Activated CD4-positive, alpha-beta T cell treated with anti-CD3 and anti-CD28 coated beads for 4 hours (primary cell): Measurements from ENCODE around the gene UVRAG.
A peak's percentile ranks its signal among the peaks of the same experiment; 100 is the strongest.
"Not testable (repeated sequence)": the region's sequence is repeated elsewhere in the genome, so short reads cannot be mapped to it uniquely, and the experiment has no call there.

ENCODE experiments used
- DNase-seq, 2 donors: peaks; one replicate each; pipeline ENCODE4 v3.0.0-alpha.2; 2020

The UVRAG gene

GRCh38 chr11:75850787-75851186 lies 35.8 kb downstream of the UVRAG start:
- no peak for DNase-seq

GRCh38 chr11:75851203-75851602 lies 36.2 kb downstream of the UVRAG start:
- DNase-seq, result no peak

DNA sequence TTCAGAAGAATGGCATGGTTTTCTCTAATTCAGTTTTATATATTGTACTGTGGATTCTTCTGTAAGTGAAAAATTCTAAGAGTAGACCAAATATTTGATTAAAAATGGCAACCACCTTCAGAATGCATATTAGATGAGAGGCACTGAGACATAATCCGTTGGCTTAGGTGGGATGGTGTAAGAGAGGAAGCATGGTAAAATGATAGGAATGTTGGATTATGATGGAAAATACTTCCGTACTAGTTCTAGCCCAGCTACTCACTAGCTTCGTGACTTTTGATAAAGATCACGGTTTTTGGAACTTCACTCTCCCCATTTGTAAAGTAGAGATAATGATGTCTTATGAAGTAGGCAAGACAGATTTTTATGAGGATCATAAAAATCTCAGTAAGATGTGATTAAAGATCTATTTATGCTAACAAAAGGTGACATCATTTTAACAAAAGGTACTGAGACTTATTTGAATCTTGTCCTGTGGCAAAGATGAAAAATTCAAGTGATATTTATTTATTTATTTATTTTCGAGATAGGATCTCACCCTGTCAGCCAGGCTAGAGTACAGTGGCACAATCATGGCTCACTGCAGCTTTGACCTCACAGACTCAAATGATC lies 37.5 kb downstream of the UVRAG start:
- no peak for DNase-seq

DNA sequence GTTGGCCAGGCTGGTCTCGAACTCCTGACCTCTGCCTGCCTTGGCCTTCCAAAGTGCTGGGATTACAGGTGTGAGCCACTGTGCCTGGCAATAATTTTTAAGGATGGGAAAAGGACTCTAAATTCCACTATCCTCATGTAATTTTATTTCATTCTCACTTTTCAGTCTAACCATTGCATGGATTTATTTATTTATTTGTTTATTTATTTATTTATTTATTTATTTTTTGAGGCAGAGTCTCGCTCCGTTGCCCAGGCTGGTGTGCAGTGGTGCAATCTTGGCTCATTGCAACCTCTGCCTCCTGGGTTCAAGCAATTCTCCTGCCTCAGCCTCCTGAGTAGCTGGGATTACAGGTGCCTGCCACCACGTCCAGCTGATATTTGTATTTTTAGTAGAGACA lies 38.6 kb downstream of the UVRAG start:
- DNase-seq, result not testable (repeated sequence)

GRCh38 chr11:75853971-75854370 lies 39.0 kb downstream of the UVRAG start:
- DNase-seq, result no peak

GRCh38 chr11:75855206-75855605 lies 40.2 kb downstream of the UVRAG start:
- no peak for DNase-seq

- DNase-seq, result no peak
These were observed 41.9 kb downstream of the UVRAG start for GRCh38 chr11:75856912-75857311.

- no peak for DNase-seq
These were observed 43.0 kb downstream of the UVRAG start for GRCh38 chr11:75858042-75858441.

DNA sequence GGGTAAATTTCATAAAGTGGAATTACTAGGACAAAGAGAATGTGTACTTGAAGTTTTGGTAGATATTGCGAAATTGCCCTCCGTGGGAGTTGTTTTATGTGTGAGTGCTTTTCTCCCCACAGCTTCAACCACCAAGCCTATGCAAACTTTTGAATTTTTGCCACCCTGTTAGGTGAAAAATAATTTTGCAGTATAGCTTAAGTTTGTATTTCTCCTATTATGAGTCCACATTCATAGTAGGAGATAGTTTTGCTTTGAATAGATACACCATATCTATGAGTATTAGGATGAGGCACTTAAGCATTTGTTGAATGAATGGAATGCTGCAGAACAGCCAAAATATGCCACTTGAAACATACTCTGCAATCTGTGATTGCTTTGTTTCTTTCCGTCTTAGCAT lies 43.6 kb downstream of the UVRAG start:
- no peak for DNase-seq

DNA sequence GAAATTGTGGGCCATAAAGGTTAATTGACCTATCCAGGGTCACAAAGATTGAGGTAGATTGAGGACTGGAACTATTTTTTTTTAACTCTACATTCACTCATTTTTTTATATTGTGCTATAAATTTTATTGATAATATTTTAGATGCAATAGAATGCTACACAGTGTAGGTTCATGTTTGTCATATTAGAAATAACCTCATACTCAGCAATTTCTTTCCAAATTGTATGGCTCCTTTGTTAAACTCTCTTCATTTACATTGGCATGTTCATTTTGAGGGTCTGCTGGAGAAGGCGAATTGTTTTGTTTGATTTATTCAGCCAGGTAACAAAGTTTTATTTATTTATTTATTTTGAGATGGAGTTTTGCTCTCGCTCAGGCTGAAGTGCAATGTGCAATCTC lies 44.6 kb downstream of the UVRAG start:
- no peak for DNase-seq

DNA sequence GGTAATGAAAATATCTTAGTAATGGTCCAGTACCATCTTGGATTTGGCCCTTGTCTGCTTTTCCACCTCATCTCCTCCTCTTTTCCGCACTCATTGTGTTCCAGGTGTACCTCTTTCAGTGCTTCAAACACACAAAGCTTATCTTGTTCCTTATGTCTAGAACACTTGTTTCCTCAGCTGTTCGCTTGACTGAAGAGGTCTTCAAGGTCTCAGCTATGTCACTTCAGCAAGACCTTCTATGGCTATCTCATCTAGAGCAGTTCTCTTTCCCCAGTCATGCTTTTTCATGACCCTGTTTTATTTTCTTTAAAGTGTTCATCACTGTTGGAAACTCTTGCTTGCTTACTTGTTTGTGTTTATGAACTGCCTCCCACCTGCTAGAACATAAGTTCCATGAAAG lies 47.4 kb downstream of the UVRAG start:
- no peak for DNase-seq

DNA sequence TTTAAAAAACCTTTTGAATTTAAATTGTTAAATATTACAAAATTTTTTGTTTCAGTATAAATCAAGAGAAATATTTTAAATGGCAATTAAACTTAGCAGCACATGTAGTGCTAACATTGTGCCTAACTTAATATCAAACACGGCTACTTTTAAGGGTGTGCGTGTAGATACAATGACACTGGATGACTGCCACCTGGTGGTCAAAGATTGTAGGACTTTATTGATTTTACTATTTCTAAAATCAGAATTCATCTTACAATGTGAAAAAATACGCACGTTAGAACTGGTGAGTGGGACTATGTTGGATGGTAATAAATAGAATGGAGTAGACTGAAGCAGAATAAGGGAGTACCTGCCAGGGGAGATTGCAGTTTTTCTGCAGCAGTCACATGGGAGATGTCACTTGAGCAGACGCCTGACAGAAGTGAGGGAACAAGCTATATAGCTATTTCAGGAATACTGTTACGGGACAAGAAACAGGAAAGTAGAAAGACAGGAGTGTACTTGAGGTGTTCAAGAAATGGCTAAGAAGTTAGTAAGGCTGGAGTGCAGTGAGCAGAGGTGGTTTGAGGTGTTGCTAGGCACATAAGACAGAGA lies 52.9 kb downstream of the UVRAG start:
- peak; percentile 47 to 63 for DNase-seq

- no peak for DNase-seq
These were observed 54.0 kb downstream of the UVRAG start for GRCh38 chr11:75868990-75869389.

DNA sequence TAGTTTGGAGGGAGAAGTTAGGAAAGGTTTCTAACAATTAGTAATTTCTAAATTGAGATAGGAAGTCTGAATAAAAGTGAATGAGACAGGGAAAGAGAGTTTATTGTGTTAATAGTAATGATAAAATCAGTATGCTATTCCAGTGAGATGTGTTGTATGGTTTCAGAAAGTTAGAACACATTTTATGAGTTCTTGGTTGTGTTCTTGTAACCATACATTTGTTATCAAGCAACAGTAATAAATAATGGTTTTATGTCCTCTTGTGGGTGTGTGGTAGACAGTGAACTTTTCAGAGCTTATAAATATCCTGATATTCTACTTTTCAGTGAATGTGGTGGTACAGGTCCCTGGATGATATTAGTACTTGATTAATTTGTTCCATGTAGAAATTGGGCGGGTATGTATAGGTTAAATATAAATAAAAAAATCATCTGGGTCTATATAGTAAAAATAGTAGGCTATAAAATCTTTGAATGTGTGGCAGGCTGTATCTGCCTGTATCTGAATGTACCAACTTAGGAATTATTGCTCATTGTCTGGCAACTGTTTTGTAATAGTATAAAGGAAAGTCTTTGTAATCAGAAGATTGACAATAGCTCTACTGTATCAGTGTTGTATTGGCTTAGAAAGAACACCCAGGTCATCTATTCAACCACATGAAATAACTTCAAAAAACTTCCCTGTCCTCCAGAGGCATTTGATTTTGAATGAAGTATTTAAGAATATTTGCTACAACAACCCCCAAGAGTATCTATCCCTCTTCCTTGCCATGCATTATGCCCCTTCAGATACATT lies 54.8 kb downstream of the UVRAG start:
- DNase-seq, result no peak

GRCh38 chr11:75872887-75873416 lies 57.9 kb downstream of the UVRAG start:
- no peak for DNase-seq

DNA sequence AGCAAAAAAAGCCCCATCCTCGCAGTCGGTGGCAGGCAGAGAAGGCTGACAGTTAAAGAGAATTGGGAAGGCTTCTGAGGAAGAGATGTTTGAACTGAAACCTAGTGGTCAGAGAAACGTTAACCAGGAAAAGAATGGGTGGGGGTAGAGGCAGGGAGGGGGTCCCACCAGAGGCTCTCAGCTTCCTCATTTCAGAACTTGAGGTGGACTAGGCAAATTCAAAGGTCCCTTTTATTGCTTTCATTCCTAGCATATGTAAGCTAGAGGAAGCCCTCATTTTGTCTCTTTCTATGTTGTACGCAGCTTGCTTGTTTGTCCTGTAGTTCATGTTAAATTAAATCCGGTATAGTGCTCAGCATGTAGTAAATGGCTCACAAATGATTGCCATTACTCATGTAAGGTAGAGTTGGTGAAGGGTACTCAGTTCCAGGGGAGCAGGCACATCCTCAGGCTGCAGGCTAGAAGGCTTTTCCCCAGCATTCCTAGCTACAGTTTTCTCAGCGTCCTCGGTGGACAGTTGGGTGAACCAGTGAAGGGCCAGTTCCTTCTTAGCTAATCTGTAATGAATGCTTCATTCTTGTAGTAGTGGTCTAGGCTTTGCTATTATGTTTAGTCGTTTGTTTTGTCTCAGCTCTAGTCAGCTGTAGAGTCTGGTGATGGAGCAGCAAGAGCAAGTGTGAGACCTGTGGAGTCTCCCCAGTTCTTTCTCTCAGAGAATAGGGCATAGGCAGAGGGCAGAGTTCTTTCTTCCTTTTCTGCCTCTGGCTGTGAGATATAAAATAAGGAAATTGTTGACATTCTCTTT lies 58.6 kb downstream of the UVRAG start:
- DNase-seq, result no peak

DNA sequence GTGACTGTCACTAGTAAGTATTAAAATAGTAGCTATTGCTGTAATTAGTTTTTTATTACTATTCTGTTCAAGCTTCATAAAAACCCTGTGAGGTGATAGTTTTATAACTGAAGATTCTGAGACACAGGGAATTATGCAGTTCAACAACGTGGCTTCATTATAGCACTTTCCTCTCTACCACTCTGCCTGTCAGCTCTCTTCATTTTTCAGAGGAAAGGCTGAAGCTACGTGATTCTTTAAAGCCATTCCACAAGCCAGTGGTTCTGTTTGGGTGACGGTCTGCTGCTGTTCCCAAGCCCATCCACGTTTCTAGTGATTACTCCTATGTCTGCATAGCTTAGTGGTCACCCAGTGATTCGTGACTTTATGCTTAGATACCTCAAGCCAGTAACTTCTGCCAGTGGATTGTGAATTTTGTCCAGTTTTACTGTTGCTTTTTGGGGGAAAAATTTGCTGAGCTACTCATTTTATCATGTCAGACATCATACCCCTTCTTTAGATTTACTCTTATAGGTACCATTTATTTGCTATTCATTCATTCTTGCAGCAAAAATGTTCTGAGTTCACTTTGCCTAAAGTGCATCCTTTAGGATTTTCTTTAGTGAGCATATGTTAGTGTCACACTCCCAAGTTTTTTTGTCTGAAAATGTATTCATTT lies 59.8 kb downstream of the UVRAG start:
- DNase-seq, result no peak

- not testable (repeated sequence) for DNase-seq
These were observed 62.3 kb downstream of the UVRAG start for GRCh38 chr11:75877327-75877726.

- not testable (repeated sequence) for DNase-seq
These were observed 62.9 kb downstream of the UVRAG start for GRCh38 chr11:75877931-75878330.

- DNase-seq, result no peak
These were observed 63.9 kb downstream of the UVRAG start for GRCh38 chr11:75878933-75879332.

DNA sequence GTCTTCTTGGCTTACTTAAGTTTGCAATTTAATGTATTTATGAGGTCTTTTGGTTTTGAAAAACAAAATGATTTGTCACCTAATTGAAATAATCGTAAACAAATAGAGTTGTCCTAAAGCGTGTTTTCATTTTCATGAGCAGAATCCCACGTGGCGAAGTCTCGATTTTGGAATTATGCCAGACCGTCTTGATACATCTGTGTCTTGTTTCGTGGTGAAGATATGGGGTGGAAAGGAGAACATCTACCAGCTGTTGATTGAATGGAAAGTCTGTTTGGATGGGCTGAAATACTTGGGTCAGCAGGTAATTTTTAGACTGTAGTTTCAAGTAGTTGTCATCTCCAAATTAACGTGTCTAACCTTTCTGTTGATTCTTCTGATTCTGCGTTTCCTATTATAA lies 64.7 kb downstream of the UVRAG start:
- DNase-seq, result no peak

GRCh38 chr11:75880343-75880742 lies 65.3 kb downstream of the UVRAG start:
- not testable (repeated sequence) for DNase-seq

DNA sequence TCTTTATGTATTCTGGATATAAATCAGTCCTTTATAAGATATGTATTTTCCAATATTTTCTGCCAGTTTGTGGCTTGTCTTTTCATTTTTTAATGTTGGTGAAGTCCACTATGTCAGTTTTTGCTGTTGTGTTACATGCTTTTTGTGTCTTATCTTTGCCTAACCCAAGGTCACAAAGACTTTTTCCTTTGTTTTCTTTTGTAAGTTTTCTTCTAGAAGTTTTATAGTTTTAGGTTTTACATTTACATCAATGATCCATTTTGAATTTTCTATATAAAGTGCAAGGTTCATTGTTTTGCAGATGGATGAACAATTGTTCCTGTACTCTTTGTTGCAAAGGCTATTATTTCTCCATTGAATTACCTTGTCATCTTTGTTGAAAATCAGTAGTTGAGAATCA lies 69.3 kb downstream of the UVRAG start:
- DNase-seq, result no peak
